HG02885 (cell line): ENCODE measurements around the gene BSDC1.

Experiments used
- ATAC-seq: cut with Tn5 transposase; IDR thresholded peaks from one replicate; pipeline ENCODE4 v1.9.1; 2021; ENCODE audit warnings: mild to moderate bottlenecking; ENCODE audit not compliant: unreplicated experiment, poor library complexity

The BSDC1 gene

DNA sequence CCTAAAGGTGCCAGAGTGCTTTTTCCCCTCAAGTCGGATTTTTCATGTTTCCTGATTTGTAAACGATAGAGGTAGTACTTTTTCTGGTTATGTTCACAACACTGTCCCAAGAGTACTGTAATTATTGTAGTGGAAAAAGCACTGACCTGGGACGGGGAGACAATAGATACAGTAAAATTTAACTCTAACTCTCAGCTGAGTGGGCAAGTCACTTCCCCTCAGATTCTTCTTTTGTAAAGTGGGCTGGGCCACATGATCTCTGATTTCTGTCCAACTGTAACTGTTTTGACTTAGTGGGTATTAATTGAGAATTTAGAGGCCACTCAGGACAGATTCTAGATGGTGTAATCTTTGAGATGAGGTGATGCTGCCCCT lies 77.4 kb downstream of the BSDC1 start:
- peak; percentile 26 for ATAC-seq
